Ishikawa (cell line): ENCODE data around the gene RASA3.

Experiments
- EP300 ChIP-seq: IDR thresholded peaks from 2 replicates; pipeline ENCODE4 v1.6.1; 2012; ENCODE audit warnings: borderline replicate concordance
- FOXM1 ChIP-seq: IDR thresholded peaks from 2 replicates; pipeline ENCODE4 v1.6.1; 2012; ENCODE audit warnings: low read depth, borderline replicate concordance
- NFIC ChIP-seq: IDR thresholded peaks from 2 replicates; pipeline ENCODE4 v1.6.1; 2012
- RAD21 ChIP-seq: IDR thresholded peaks from 2 replicates; pipeline ENCODE4 v1.6.1; 2012; ENCODE audit warnings: low read depth
- TAF1 ChIP-seq: IDR thresholded peaks from 2 replicates; pipeline ENCODE4 v1.6.1; 2012; ENCODE audit warnings: low read depth, mild to moderate bottlenecking
- TEAD4 ChIP-seq: IDR thresholded peaks from 2 replicates; pipeline ENCODE4 v1.6.1; 2012
- YY1 ChIP-seq: IDR thresholded peaks from 2 replicates; pipeline ENCODE4 v1.6.1; 2012; ENCODE audit warnings: low read depth
- TF ChIP-seq, protein P1 (sequence below): IDR thresholded peaks from 2 replicates; pipeline ENCODE4 v1.6.1; 2012

DNA sequence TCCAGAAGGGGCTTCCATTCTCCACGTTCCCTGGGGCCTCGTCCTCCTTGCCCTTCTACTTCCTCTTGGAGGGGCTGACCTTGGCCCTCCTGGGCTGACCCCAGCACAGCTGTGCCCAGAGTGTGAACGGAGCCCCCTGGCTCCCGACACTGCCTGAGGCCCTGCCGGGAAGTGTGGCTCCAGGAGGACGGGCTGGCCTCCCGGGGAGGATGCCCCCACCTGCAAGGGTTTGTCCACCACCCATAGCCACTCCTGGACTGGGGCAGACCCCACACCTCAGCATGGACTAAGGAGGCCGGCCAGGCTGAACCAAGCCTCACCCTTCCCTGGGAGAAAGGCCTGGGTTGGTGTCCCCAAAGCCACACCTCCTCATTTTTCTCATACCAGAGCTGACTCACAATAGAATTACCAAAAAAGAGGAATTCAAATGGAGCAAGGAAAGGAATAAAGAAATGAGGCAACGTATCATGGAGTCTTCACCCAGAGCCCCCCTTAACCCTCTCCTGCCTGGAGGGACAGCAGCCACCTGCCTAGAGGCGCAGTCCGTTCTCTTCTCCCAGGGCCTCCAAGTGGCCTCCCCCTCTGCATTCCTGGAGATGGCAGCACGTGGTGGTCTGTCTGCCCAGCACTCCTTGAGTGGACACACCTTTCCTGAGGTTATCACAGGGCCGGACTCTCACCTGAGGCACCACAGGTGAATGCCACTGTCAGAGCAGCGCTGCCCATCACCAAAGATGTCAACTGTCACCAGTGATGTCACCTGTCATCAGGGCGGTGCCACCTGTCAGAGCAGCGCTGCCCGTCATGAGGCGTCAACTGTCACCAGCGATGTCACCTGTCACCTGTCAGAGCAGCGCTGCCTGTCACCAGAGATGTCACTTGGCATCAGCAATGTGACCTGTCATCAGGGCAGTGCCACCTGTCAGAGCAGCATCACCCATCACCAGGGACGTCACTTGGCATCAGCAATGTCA, 155.4 kb downstream of the RASA3 start:
- TF ChIP-seq NFIC = peak; percentile 16; the same call in 1 of the 2 replicates
- TF ChIP-seq RAD21 = no peak
- peak; percentile 41; the same call in 1 of the 2 replicates for TF ChIP-seq EP300
- peak; percentile 86 for TF ChIP-seq TEAD4
- no peak for TF ChIP-seq YY1
- no peak for TF ChIP-seq FOXM1
- TF ChIP-seq TAF1 = no peak
- TF ChIP-seq, protein P1, sequence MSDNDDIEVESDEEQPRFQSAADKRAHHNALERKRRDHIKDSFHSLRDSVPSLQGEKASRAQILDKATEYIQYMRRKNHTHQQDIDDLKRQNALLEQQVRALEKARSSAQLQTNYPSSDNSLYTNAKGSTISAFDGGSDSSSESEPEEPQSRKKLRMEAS = no peak; the same call in 1 of the 2 replicates
